ENCODE measurements around the gene ADARB1. TPM values are rescaled to one million over a fixed set of nuclear protein-coding genes. Genes with fewer than 3 reads are reported as not detected.
"Not testable (repeated sequence)": the region's sequence is repeated elsewhere in the genome, so short reads cannot be mapped to it uniquely, and the experiment has no call there.

The ADARB1 gene, protein sequence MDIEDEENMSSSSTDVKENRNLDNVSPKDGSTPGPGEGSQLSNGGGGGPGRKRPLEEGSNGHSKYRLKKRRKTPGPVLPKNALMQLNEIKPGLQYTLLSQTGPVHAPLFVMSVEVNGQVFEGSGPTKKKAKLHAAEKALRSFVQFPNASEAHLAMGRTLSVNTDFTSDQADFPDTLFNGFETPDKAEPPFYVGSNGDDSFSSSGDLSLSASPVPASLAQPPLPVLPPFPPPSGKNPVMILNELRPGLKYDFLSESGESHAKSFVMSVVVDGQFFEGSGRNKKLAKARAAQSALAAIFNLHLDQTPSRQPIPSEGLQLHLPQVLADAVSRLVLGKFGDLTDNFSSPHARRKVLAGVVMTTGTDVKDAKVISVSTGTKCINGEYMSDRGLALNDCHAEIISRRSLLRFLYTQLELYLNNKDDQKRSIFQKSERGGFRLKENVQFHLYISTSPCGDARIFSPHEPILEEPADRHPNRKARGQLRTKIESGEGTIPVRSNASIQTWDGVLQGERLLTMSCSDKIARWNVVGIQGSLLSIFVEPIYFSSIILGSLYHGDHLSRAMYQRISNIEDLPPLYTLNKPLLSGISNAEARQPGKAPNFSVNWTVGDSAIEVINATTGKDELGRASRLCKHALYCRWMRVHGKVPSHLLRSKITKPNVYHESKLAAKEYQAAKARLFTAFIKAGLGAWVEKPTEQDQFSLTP
- 37.2 and 41.4 TPM in 2 replicates for total RNA-seq

DNA sequence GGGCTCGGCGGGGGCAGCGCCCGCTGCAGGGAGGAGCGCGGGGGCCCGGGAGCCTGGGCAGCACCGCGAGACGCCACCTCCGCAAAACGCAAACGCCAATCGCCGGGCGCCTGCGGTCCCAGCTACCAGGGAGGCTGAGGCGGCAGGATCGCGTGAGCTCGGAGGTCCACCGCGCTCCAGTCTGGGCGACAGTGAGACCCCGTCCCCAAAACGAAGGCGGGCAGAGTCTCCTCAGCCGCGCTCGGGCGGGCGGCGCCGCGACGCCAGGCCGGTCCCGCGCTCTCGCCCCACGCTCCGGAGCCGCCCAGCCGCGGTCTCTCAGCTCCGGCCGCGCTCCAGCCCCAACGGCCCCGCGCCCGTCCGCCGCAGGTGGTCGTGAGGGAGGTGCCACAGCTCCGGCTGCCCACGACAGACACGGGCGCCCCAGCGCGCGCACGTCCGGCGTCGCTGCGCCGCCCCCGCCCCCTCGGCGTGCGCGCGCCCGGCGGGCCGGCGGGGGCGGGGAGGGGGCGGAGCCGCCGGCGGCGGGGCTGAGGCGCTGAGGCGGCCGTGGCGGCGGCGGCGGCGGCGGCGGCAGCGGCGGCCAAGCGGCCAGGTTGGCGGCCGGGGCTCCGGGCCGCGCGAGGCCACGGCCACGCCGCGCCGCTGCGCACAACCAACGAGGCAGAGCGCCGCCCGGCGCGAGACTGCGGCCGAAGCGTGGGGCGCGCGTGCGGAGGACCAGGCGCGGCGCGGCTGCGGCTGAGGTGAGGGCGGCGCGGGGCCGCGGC lies at the start of gene ADARB1:
Gene ADARB1 (plus strand): TSS at position 533 of the 770 bp plus-strand sequence. CDS start 97,077 bp downstream, outside the sequence.
- intact Hi-C loops (cut with micrococcal nuclease): loop anchor here (5.0 kb wide), 1 partner anchor 257 kb away; the partner anchor contains the start of gene SUMO3

DNA sequence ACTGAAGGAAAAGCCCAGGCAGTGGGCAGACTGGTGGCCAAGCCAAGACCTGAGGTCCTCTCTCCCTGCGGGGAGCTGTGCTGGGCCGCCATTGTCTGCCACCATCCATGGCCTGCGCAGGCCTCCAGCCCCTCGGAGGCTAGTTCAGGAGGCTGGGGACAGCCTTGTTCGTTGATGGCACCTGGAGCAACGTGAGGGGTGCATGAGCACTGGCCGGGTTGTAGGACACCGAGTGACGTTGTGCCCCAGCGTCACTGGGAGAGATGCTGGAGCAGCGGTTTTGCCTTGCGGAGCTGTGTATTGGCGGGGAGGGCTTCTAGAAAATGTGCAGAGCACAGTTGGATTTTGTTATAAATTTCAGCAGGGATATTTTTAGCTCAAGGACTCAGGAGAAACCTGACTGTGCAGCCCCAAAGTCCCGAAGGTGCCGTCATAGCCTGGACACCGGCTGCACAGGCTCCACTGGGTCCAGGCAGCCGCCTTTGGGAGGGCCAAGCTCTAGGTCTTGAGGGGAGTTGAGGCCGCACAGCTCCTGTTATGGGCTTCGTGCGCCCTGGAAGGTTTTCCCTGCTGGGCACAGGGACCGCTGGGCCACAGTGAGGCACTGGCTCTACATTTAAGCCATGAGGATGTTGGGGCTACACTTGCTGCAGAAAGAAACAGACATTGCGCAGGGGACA lies 48.2 kb upstream of the ADARB1 start:
- intact Hi-C loops (cut with micrococcal nuclease): no loop called here

DNA sequence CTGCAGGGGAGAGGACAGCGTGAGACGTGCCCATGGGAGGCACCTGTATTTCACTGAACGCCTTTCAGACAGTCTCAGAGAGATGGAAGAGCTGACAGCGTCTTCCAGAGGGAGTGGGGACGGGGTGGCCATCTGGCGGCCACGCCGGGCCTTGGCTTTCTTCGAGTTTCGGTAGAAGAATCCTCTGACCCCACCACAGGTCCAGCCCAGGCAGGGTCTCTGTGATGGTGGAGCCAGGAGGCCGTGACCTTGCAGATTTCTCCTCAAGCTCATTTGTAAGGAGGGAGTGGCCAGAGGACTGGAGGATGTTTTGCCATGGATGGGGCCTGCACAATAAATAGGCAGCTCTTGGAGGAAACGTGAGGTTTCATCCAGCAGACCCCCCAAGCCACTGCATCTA lies 47.6 kb upstream of the ADARB1 start:
- intact Hi-C loops (cut with micrococcal nuclease): no loop called here

DNA sequence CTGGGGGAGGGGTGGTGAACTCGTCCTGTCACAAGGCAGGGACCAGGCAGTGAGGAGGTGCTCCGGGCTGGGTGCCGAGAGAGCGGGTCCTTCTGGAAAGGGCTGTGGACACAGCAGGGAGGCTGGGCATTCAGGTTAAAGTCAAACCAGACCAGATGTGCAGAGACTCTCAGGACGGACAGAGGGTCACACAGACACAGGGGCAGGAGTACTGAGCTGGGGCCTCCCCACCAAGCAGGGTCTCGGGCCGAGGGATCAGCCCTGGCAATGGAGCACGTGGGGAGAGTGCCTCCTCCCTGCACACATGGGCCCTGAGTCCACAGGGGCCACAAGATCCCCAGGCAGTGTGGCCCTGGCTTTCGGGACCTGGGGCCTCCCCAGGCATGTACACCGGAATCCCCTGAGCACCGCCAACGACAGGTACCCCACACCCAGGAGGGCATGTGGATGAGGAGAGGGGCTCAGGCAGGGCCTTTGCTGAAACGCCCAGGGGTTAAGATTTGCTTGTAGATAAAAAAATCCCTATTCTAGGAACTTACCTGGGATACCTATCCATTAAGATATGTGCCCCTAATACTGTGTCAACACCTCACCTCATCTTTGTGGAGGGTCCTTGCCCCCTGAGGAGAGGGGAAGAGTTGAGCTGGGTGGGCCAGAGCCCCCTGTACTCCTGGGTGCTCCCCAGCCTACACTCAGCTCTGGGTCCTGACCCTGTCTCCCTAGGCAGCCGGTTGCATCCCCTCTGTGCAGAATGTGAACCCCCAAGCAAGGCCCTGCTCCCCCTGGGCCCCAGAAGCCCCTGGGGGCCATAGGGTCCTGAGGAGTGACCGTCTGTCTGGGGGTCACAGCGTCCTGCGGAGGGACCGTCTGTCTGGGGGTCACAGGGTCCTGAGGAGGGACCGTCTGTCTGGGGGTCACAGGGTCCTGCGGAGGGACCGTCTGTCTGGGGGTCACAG lies 46.9 kb upstream of the ADARB1 start:
- intact Hi-C loops (cut with micrococcal nuclease): no loop called here

DNA sequence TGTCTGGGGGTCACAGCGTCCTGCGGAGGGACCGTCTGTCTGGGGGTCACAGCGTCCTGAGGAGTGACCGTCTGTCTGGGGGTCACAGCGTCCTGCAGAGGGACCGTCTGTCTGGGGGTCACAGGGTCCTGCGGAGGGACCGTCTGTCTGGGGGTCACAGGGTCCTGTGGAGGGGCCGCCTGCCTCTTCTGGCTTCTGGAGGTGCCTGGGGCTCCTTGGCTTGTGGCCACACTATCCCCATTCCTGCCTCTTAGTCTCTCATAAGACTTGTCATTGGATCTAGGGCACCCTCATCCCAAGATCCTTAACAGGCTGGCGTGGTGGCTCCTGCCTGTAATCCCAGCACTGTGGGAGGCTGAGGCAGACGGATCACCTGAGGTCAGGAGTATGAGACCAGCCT lies 45.7 kb upstream of the ADARB1 start:
- intact Hi-C loops (cut with micrococcal nuclease): not testable (repeated sequence)

DNA sequence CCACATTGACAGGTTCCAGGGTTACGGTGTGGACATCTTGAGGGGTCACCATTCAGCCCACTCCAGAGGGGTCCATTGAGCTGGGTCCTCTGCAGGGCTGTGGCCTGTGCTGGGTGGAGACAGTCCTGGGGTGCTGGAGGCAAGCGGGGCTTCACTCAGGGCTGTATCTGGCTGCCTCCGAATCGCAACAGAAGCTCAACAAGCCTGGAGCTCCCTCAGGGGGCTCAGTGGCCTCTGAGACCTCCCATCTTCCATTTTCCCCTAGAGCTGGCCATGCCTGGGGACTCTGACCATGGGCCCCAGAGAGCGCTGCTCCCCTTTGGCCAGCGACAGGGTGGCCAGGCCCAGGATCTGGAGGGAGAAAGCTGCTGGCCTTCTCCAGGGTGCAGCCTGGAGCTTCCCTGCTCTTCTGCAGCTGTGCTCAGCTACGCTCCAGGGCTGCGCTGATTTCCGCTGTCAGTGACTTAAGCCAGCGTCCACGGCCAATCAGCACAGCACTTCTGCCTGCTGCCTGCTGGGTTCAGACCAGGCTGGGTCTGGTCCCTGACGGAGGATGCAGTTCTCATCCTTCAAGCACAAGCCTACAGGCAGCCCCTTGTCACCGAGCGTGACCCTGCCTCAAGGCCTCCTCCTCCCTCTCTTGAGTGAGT lies 45.0 kb upstream of the ADARB1 start:
- intact Hi-C loops (cut with micrococcal nuclease): no loop called here

DNA sequence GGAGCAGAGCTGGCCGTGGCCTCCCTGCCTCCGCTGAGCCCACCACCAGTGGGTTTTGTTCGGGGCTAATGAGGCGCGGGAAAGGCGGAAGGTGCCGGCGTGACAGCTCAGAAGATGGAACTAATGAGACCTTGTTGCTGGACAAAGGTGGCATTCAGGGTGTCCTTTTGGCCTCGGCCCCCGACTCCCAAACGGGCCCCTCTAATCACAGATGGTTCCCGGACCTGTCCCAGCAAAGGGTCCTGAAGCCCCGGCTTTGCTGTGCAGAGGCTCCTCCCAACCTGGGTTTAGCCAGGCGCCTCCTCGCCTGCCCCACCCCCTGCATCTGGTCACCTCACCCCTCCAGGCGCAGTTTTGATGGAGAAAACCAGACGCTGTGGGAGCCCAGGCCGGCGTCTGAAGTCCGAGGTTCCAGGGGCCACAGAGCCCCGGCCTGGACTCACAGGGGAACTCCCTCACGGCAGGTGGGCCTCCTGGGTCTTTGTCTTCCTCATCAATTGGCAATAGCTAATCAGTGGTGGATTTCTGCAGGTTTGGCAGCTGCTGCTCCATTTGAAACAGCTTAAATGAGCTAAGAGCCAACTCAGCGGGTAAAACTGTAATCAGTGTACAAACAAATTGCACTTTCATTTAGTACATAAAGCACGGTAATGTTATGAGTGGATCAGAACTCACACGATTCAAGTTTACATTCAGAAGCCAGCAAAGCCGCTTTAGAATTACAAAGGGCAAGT lies 44.3 kb upstream of the ADARB1 start:
- intact Hi-C loops (cut with micrococcal nuclease): no loop called here

DNA sequence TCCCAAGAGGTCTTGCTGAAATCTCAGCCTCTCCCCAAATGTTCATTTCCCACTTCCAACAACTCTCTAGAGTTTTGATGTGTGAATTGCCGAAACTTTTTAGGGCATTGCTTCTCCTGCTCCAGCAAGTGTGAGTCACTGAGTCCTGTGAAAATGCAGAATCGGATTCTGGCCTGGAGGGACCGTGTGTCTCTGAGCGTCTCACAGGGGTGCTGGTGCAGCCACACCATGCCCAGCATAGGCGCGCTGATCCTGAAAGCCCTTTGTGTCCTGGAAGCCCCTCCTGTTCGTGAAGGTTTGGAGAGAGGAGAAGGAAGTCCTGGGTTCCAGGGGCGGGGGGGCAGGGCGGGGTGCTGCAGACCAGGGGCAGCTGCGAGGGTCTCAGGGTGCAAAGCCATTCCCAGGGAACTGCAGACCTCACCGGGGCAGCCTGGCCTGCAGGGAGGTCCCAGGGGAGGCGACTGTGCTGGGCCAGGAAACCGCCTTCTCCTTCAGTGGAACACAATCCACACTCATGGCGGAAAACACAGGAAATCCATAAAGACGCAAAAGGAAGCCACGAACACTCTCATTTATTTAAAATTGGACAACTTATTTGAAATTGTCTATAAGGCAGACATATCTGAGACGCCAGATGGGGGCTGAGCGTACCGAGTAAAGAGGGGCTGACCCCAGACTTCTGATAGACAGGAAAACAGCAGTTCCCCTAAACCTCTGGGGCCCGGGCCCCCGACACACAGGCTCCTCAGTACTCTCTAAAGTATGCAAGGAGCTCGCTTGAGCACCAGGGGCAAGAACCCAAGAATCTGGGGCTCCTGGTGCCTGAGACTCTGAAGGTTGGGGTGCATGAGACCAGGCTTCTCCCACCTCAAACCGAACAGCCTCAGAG lies 43.5 kb upstream of the ADARB1 start:
- intact Hi-C loops (cut with micrococcal nuclease): no loop called here

DNA sequence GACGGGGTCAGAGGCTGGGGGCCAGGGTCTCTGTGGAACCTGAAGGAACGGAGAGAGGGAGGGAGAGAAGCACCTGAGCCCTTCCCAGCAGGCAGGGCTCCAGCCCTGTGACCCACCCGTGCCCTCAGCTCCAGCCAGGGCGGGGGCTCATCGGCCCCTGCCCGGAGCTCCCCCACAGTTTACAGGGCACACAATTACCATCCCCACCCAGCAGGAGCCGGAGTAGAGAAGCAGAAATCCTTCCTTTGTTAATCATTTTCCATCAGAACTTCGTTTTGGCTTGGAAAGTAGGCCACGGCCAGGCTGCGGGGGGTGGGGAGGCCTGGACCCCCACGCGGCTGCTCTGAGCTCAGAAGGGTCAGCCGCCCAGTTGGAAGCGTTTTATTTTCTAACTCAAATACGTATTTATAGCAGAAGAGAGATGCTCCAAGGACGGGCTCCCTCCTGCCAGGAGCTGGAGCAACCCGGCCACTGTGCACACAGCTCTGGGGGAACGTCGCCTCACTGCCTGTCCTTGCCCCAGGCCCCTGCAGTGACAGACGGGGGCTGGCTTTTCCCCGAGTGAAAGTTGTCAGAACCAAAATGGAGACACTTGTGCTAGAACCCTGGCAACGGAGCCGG lies 42.7 kb upstream of the ADARB1 start:
- intact Hi-C loops (cut with micrococcal nuclease): no loop called here

DNA sequence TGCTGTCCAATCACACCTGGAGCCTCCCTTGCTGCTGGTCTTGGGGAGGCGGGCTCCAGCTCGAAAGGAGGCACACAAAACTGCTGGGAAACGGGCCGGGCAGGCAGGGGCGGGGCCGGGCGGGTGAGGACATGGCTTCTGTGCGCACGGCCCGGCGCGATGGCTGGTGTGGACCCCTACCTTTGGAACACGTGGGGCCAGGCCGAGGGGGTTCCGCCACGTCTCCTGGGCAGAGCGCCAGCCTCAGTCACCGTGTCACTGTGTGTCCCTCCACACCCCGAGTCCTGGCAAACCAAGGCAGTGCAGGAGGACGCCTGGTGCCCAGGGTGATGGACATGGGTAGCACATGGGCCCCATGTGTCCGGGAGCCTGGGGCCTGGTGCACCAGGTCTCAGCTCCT lies 42.0 kb upstream of the ADARB1 start:
- intact Hi-C loops (cut with micrococcal nuclease): no loop called here

DNA sequence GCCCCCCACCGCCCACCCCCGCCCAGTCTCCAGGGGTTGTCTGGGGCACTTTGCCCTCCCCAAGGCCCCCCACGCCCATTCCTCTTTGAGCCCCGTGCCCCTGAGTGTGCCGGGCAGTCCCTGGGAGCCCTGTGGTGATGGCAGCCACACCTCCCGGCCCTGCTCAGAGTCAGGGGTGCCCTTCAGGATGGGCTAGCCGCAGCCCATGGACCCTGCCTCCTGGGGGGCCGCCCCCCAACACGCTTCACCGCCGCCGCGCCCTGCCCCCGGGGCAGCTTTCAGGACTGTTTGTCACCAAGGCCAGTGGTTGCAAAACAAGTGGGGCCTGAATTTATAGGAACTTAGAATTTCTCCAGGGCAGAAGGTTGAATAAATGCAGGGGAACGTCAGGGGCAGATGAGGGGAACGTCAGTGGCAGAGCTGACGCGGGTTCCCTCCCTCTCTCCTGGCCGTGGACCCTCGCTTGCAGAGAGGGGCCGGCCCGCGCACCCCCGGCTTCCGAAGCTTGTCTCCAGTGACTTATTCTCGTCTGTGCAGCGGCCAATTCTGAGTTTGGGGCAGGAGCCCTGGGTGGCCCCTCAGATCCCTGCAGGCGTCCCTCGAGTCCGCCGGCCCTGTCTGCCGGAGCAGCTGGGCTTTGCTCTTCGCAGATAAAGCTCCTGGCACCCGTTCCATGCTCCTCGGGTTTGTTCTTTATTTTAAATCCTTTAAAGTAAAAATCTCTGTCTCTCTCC lies 41.2 kb upstream of the ADARB1 start:
- intact Hi-C loops (cut with micrococcal nuclease): no loop called here

DNA sequence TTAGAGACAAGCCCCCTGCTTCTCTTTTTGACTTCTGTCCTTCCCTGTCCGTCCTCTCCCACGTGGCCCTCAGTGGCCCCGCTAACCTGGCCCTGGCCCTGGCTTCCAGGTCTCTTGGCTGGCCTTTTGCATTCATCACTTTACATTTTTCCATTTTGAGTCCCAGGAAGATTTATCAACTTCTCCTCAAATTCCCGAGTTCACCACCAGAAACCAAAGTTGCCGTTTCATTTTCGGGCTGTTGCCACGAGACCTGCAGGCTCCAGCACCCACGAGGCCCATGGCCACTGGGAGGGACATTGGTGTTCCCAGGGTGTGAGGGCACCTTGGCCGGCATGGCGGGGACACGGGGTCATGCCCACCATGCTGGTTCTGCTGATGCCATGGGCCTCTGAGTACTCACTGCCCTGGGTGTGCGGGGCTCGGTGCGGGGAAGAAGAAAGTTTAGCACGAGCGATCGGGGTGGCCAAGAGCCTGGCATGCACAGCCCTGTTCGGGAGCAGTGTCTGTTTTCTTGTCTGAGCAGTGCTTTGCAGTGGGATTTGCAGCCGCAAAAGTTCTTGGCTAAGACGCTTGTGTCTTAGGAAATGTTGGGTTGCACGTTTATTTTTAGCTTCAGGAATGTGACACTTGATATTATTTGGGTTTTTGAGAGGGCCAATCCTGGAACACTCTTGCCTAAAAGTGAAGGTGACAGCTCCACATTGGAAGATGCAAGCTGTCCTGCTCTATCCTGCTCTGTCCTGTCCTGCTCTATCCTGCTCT lies 40.4 kb upstream of the ADARB1 start:
- intact Hi-C loops (cut with micrococcal nuclease): no loop called here

DNA sequence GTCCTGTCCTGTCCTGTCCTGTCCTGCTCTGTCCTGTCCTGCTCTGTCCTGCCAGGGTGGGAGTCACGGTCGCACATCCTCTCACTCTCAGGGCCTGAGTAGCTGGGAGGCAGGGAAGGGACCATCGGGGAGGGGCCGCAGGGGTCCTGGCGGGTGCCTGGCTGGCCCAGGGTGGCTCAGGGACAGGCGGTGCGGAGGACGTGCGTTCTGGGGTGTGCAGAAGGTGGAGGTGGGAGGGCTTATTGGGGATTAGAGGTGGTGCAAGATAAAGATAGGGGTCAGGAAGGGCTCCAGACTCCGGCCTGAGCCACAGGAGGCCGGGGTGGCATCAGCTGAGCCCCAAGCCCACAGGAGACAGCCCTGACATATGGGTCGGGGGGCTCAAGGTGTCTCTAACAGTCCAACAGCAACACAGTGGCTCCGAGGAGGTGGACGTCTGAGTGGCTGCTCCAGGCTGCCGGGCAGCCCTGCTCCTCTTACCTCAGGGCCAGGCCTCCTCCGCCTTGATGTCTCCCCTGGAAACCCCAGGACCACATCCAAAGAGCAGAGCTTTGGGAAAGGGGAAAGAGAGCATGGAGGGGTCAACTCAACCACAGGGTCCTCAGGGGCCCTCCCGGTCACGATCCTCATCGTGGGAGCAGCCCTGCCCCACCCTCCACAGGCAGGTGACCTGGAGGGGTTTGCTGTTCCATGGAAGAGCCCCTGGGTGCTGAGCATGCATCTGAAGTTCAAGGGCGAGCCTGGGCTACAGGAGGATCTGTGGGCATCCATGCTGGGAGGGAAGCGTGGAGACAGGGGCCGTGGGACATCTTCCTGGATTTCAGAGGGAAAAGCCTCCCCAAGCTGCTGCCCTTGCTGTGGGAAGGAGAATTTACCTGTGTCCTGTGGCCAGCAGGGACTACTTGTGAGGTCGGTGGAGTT lies 39.6 kb upstream of the ADARB1 start:
- intact Hi-C loops (cut with micrococcal nuclease): no loop called here

DNA sequence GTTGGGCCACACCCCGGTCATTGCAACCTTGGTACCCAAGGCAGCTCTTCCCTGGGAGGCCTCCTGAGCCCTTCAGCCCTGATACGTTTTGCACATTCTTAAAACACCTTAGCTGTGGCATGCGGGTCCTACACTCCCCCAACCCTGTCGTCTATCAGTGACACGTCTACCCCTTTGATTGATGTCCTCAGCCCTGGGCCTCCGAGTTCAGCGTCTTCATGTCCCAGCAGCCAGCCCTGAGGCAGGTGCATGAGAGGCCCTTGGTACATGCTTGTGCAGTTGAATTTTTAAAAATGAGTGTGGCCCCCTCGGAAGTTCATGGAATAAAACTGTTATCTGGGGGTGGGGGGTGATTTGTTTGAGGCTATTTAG lies 38.9 kb upstream of the ADARB1 start:
- intact Hi-C loops (cut with micrococcal nuclease): no loop called here

DNA sequence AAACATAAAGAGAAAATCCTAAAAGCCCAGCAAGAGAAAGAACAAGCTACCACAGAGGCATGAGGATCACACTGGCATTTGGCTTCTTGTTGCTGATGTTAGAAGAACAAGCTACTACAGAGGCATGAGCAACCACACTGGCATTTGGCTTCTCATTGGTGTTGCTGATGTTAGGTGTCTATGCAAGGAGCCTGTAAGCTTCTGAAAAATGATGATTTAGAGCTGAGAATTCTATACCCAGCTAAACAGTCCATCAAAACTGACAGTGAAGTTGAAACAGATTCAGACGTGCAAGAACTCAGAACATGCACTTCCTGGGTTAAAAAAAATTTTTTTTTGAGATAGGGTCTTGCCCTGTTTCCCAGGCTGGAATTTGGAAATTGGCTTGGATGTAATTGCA lies 37.8 kb upstream of the ADARB1 start:
- intact Hi-C loops (cut with micrococcal nuclease): no loop called here
